GM10266 (cell line): ENCODE results near the gene OR2H1.

Experiments used
- DNase-seq: peaks from one replicate; pipeline ENCODE4 v3.0.0; 2012; ENCODE audit errors: extremely low spot score
- TF ChIP-seq, protein P1 (sequence below): IDR thresholded peaks from 2 replicates; pipeline ENCODE4 v1.5.1; 2012; ENCODE audit warnings: mild to moderate bottlenecking, low read depth; ENCODE audit not compliant: control insufficient read depth, insufficient read depth; ENCODE audit errors: missing control alignments

Gene OR2H1

DNA sequence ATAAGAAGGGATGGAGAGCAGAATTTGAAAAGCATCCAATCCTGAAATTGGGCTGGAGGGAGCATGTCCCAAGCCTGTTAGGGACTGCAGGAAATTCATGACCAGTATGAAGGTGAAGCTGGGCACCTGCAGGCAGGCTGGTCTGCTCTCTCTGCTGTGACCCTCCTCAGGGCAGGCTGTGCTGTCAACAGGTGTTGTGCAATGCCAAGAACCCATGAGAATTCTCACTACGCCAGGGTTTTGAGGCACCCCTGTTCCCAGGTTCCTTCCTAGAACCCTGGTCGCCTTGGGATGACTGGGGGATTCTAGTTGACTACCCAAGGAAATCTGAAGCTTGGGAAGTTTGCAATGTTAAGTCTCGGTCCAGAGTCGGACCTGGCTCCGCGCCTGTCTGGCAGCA is 44.2 kb downstream of the OR2H1 start:
- TF ChIP-seq, protein P1, sequence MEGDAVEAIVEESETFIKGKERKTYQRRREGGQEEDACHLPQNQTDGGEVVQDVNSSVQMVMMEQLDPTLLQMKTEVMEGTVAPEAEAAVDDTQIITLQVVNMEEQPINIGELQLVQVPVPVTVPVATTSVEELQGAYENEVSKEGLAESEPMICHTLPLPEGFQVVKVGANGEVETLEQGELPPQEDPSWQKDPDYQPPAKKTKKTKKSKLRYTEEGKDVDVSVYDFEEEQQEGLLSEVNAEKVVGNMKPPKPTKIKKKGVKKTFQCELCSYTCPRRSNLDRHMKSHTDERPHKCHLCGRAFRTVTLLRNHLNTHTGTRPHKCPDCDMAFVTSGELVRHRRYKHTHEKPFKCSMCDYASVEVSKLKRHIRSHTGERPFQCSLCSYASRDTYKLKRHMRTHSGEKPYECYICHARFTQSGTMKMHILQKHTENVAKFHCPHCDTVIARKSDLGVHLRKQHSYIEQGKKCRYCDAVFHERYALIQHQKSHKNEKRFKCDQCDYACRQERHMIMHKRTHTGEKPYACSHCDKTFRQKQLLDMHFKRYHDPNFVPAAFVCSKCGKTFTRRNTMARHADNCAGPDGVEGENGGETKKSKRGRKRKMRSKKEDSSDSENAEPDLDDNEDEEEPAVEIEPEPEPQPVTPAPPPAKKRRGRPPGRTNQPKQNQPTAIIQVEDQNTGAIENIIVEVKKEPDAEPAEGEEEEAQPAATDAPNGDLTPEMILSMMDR = no peak
- DNase-seq = no peak

DNA sequence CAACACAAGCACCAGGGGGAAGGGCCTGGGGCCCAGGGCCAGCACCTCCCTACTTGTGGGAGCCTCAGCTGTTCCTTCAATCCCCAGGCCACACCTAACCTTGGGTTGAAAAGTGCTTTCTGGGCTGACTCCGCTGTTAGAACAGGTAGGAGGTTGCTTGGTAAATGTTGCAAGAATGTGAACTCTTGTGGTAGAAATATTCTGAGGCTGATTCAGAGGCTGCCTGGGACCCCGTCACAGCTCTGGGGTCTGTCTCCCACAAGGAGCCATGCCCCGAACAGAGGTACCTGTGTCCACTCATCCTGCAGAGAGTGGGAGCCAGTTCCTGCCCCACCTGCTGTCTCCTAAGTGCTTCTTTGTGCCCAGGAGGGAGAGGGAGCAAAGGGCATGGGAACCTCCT is 45.2 kb downstream of the OR2H1 start:
- TF ChIP-seq, protein P1 = no peak
- no peak for DNase-seq

DNA sequence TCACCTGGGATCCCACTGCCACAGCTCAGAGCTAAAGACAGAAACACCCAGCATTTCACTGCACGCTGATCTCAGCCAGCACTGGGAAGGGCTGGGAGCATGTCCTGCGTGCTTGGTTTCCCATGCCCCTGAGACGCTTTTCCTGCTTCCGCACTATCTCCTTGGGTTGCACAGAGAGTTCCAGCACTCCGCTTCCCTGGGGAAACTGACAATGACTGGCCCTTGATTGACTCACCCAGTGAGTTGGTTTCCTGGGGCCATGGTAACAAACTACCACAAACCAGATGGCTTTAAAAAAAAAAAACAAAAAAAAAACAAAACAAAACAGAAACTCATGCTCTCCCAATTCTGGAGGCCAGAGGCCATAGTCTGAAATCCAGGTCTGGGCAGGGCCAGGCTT is 45.6 kb downstream of the OR2H1 start:
- TF ChIP-seq, protein P1 = no peak
- DNase-seq = no peak

DNA sequence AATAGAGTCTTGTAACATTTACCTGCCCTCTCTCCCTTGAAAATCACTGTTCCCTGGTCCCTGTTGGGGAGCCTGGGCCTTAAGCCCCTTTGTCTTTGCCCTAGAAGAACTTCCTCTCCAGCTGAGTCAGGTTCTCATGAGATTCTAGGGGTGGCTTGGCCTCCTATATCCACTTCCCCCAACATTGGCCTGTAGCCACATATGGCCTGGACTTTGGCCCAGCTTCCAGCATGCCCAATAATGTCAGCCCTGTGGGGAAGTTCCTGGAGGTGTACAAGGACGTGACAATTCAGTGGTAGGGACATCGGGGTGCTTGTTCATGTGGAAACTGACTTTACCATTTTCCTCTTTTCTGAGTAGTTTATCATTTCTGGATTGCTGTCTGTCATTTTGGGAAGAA is 48.0 kb downstream of the OR2H1 start:
- DNase-seq = no peak
- TF ChIP-seq, protein P1 = no peak

DNA sequence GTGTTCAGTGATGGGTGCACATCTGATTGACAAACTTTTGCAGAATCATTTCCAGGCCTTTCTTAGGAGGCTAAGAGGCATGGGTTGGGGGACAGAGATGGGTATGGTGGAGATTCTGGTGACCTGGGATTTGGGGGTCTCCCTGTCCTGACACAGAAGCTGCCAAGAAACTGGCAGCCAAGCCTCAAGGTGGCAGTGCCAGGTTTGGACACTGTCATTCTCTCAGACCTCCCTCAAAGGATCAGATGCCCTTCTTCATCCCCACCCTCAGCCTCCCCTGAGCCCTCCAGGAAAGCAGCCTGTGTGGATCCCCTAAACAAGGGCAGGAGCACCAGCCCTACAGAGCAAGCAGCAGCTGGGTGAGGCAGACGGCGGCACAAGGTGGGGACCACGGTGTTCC is 48.9 kb downstream of the OR2H1 start:
- TF ChIP-seq, protein P1 = no peak
- no peak for DNase-seq

DNA sequence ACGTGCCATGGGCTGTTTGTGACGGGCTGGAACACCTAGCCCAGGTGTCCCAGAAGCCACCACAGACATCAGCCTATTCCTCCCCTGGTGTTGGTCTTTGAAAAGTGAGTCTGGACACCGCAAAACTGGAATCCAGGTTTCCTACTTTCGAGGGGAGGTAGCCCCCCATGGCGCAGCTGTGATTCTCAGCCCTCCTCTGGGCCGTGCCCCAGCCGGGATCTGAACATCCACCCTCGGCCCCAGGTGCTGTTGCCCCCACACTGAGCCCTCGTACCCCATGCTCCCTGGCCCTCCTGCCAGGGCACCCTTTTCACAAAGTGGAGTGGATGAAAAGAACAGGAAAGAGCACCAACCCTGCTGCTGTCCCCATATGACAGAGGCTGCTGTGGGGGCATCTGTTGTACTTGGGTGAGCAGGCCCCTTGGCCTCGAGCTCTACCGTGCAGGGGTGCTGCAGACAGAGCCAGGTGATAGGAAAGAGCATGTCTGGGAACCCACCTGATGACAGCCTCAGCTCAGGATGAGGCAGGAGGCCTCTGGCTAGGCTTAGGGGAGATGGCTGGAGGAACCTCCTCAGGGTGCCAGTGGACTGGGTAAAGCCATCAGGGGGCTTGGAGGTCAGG is 49.6 kb downstream of the OR2H1 start:
- DNase-seq = no peak
- TF ChIP-seq, protein P1 = no peak

DNA sequence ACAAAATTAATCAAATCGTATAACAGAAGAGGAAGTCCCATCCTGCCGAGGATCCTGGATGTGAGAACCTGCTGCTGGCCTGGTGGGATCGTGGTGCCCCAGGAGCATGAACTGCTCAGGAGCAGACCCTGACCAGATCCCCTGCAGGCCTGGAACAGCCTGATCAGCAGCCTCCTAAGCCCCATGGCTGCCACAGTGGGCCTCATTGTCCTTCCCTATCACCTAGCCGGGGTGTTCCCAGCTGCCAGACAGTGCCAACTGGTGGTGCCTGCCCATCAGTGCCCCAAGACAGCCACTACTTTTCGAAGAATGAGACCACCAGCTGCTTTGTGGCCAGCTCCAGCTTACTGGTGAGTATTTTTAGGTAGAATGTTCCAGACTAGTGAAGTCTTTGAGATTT is 50.4 kb downstream of the OR2H1 start:
- TF ChIP-seq, protein P1 = no peak
- no peak for DNase-seq
